NK-92 (cell line): Measurements from ENCODE around the gene TIMM22.

Experiments used
- DNase-seq: peaks from one replicate; lab custom pipeline; 2025; ENCODE audit not compliant: unreplicated experiment; lab: John Stamatoyannopoulos, UW

TIMM22 gene

DNA sequence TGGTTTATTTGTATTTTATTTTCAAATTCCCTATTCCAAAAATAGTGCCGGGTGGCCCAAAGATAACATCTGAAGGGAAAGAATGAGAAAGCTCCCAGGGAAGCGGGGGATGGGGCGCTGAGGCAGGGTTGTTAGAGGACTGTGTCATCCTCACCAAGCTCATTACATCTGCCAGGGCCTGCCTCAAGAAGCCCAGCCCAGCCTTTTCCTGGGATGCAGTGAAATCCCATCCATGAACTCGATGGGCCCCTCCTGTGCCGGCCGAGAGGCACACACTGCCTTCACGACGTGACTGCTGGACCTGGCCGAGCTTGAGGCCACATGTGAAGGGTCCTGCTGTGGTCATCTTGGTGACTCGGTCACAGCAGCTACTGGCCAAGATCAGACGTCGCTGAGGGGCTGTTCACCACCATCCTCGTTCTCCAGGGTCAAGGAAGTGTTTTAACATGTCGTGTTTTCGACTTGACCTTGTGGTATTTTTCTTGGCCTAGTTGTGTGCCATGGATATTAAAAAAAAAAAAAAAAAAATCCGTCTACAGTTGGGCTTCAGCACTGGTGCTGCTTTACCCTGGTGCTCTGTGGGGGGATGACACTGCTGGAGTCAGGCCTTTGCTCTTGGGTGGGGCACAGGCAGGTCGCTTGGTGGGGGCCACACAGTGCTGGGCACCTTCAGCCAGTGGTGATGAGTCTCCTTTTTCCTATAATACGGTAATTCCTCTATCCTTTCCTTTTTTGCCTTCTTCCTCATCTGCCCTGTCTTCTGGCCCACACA, 4.9 kb downstream of the TIMM22 start:
- no peak for DNase-seq

- no peak for DNase-seq
These were observed 5.5 kb downstream of the TIMM22 start for GRCh38 chr17:1002412-1002753.

DNA sequence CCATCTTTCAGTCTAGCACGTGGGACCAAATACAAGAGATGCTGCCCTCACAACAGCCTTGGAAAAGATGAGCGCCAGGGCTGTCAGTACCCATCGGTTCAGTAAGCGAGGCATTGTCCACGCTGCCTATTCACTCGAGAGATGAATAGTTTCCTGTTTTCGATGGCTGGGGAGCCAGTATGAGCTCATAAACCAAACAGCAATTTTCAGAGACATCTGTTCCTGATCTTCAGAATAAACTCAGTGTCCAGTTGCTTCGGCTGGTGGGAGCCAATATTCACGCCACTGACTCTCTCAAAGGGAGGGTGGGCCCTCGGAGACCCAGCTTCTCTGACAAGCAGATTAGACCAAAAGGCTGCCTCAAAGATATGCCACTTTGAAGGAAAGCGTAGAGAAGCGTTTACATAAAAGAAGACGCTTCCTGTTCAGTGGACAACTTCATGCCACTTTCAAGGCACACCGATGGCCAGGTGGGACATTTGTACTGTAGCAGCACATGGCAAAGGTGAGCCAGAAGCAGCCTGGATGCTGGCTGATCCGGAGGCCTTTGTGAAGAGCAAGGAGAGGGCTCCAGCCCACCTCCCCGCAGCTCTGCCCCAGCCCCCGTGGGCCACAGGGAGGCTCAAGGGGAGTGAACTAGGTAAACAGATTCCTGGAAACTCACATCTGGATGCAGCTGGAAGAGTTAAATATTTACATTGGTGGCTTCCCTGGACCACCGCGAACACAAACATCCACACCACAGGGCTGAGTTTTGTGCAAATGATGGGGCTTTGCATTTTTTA, 6.0 kb downstream of the TIMM22 start:
- no peak for DNase-seq

DNA sequence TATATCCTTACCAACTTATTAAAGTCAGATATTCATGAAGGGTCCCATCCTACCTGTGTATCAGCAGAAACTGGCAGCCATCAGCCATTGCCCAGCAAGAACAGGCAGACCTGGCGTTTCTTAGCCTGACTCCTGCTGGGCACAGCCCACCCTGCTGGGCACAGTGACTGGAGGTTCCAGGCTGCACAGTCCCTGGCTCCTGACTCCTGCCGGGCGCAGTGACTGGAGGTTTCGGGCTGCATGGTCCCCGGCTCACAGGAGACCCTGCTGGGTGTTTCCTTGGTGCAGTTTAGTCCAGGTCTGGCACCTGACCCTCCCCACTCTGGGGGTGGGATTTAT, 6.7 kb downstream of the TIMM22 start:
- DNase-seq = no peak

DNA sequence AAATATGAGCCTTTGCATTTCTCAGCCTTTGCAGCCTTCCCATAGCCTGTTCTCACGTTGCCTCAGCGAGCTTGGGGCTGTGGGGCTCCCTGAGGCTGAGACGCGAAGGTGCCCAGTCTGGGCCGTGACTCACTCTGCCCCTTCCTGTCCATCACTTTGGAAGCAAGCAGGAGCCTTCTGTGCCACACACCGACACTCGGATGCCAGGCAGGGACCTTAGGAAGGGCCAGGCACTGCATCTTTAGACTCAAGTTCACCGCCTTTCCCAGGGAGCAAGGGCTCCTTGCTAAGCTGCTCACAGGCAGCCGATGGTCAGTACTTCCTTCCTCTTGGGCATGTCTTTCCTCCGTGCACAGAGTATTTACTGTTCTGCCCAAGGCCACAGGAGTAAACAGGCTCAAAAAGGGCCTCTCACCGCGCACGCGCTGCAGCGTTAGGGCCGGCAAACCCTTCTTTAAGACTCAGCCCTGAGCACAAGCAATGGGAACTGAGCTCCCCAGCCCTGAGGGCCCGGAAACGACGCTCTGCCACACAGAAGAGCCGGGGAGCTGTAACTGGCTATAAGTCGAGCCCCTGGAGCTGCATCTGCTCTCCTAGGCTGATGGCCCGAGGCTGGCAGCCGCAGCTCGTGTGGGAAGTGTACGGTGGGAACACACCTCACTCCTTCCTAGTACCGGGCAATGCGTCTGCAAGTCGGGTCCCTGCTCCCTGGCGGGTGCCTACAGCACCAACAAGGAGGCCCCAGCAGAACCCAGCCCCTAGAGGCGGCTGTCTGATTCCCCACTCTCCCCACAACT, 7.2 kb downstream of the TIMM22 start:
- DNase-seq = no peak

- DNase-seq = no peak
These were observed 7.9 kb downstream of the TIMM22 start for GRCh38 chr17:1004769-1005295.

DNA sequence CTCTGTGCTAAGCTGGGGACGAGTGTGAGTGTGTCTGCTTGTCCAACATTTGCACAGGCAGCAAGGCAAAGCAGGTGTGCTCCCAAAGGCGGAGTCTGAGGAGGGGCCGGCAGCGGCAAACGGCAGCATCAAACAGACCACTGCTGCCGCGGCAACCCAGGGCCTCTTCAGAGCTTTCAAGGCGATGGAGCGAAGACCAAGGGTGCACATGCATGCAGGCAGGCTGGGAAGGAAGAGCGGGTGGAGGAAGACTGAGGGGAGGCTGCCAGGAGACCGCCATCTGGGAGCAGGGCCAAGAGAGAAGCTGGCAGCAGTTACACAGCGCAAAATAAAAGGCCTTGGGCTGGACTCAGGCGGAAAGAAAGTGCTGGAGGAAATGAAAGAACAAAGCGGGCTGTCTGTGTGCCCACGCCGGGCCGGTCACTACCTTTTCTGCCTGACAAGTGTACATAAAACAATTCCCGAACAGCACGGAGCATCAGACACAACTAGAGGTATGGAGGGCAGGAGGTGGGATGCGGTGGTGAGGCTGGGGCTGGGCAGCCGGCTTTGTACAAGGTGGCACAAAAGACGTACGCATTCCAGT, 8.5 kb downstream of the TIMM22 start:
- DNase-seq = no peak

- DNase-seq = no peak
These were observed 9.1 kb downstream of the TIMM22 start for GRCh38 chr17:1006054-1006453.

DNA sequence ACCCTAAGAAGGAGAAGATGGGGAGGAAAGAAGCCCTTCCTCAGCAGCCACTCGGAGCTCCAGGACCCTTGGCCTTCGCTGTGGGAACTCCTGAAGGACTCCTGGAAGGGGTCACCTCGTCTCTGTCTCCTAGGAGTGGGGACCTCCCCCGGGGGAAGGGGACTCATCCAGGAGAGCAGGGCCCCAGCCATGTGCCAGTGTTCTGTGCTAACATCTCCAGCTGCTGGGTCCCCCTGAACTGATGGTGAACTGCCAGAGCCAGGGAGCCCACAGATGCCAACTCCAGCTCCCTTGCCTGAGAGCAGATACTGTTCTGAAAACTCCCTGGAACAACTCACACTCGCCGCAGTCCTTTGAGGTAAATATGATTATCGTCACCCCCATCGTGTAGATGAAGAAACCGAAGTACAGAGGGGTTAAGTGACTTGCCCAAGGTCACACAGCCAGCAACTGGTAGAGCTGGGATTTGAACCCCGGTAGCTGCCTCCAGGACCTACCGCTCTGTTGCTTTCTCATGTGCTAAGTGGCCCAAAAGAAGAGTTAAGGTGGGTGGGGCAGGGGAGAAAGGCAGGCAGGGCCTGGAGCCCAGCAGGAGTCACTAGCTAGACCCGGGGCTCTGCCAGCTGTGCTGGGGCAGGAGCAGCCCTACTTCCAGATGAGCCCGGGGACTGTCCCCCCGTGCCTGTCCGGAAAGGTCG, 10.5 kb downstream of the TIMM22 start:
- DNase-seq = no peak

DNA sequence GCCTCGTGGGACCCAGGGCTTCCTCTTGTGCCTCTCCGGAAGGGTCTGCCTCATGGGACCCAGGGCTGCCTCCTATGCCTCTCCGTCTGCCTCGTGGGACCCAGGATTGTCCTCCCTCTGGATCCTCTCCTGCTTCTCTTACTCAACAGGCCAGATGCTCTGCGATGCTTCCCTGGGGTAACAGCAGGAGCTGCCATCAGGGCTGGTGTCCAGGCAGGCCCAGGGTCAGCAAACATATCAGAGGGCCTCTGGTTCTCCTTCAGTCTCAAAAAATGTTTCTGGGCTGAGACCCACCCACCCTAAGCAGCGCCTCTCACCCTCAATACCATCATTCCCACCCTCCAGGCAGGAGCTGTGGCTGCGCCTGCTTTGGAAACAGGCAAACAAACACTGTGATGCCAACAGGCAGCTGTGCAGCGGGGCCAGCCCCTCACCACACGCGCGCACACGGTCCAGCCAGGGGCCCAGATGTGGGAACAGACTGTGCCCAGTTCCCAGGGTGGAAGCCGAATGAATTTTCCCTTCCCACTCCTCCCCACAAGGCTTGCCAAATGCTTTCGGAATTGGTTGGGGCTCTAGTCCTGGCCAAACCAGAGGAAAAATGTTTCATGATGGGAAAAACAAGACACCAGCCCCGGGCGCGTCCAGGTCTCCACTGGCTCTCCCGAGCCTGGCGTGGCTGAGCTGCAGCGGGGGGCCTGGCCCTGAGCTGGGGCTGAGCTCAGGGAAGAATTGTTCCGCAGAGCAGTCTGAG, 11.3 kb downstream of the TIMM22 start:
- no peak for DNase-seq

GRCh38 chr17:1009229-1010085, 12.5 kb downstream of the TIMM22 start:
- DNase-seq = no peak

- no peak for DNase-seq
These were observed 13.1 kb downstream of the TIMM22 start for GRCh38 chr17:1010086-1010450.

- DNase-seq = no peak
These were observed 13.7 kb downstream of the TIMM22 start for GRCh38 chr17:1010586-1010985.

- DNase-seq = no peak
These were observed 14.2 kb downstream of the TIMM22 start for GRCh38 chr17:1011138-1011537.

DNA sequence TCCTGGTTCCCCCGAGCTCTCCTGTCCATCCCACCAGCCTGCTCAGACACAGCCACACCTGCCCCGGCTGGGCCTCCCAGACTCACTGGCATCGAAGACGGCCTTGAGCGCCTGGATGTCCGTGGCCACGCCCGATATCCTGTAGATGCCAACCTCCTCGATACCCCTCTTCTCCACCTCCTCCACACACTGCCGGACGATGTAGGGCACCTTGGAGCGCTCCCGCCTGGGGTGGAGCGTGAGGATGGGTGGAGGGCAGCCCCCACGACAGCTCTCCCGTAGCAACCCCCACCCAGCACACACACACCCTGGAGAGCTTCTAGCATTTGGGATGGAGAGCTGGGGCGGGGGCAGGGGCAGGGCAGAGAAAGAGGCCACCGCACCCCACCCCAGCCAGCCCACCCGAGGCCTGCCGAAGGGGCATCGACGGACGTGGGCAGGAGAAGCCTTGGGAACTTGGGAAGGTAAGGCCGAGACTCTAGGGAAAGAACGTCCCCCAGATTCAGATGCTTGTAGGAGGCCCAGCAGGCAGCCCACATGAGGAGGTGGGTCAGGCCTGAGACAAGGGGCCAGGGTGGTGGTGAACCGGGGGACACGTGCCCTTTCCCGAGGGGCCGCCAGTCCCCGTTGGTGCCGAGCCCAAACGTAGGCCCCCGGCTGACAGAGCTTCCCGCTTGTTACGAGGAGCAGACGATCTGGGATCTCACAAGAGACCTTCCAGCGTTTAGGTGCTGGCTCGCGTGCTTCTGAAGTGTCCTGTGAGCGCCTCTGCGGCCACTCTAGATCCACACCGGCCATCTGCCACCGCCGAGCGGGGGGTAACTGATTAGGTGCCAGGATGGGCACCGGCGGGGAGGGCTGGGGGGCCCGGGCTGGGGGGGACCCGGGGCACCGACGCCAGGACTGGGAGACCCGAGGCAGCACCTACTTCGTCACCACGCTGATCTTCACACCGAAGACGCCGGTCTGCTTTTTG, 15.1 kb downstream of the TIMM22 start:
- DNase-seq = no peak

GRCh38 chr17:1012823-1013728, 16.1 kb downstream of the TIMM22 start:
- DNase-seq = no peak

- no peak for DNase-seq
These were observed 16.8 kb downstream of the TIMM22 start for GRCh38 chr17:1013729-1014090.
